Kidney epithelial cell (primary cell): ENCODE data around the gene VAT1L. TPM values are rescaled to one million over a fixed set of nuclear protein-coding genes. Genes with fewer than 3 reads are reported as not detected.

Experiments used
- DNase-seq: peaks from one replicate; pipeline ENCODE4 v3.0.0-alpha.2; 2010; ENCODE audit warnings: low read depth
- H3K27me3 ChIP-seq: 2 replicates; pipeline ENCODE4 v1.6.0; 2011; ENCODE audit warnings: low read length; ENCODE audit not compliant: control insufficient read depth, insufficient read depth
- H3K36me3 ChIP-seq: 2 replicates; pipeline ENCODE4 v1.5.1; 2011; ENCODE audit warnings: low read length; ENCODE audit not compliant: control insufficient read depth, insufficient read depth
- H3K4me3 ChIP-seq: 2 replicates; pipeline ENCODE4 v1.5.1; 2011; ENCODE audit warnings: low read depth, mild to moderate bottlenecking, control low read depth, low read length
- total RNA-seq: library from RNA; depleted of rRNA; stranded (reverse); fragments of >200 nt; gene quantifications from 2 replicates; pipeline ENCODE4 v1.2.3, GENCODE V29; 2015
- TF ChIP-seq, protein P1 (sequence below): IDR thresholded peaks from 2 replicates; pipeline ENCODE4 v1.5.1; 2011; ENCODE audit warnings: mild to moderate bottlenecking, moderate library complexity, low read length, control low read depth, inconsistent platforms; ENCODE audit not compliant: insufficient read depth, poor library complexity, severe bottlenecking

The VAT1L gene
- total RNA-seq, 1 donor from 2014 or later: 0.29 TPM

DNA sequence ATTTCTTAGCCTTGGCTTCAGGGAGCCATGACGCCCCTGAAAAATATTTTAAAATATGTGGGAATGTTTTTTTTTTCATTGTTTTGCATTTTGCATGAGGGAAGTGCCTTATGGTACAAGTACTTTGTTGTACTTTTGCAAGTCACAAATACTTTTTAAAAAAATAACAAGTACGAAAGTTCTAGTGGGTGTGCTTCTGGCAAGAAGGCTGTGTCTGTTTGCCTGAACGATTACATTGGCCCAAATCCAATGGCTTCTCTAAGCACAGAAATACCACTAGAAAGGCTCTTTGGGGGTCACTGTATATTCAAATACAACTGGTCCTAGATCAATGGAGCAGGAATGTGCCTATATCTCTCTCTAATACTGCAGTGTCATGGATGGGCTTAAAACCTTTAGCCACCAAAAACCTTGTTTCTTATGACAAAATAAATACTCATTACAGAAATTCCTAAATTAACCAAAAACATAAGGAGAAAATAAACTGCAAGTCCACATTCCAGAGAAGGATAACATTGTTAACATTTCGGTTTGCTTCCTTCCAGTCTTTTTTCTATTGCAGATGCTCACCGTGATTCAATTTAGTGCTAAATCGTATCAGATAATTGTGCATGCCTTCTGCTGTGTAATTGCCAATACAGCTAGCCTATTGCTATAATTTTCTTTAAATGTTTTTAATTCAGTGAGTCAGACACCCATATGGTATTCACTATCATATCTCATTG lies 97.4 kb downstream of the VAT1L start:
- no peaks in the 10 kb centered on the region for H3K27me3 ChIP-seq
- no peak overlapping the region for H3K4me3 ChIP-seq
- TF ChIP-seq, protein P1, sequence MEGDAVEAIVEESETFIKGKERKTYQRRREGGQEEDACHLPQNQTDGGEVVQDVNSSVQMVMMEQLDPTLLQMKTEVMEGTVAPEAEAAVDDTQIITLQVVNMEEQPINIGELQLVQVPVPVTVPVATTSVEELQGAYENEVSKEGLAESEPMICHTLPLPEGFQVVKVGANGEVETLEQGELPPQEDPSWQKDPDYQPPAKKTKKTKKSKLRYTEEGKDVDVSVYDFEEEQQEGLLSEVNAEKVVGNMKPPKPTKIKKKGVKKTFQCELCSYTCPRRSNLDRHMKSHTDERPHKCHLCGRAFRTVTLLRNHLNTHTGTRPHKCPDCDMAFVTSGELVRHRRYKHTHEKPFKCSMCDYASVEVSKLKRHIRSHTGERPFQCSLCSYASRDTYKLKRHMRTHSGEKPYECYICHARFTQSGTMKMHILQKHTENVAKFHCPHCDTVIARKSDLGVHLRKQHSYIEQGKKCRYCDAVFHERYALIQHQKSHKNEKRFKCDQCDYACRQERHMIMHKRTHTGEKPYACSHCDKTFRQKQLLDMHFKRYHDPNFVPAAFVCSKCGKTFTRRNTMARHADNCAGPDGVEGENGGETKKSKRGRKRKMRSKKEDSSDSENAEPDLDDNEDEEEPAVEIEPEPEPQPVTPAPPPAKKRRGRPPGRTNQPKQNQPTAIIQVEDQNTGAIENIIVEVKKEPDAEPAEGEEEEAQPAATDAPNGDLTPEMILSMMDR: no peak
- DNase-seq: no peak
- no peaks in the 10 kb centered on the region for H3K36me3 ChIP-seq

DNA sequence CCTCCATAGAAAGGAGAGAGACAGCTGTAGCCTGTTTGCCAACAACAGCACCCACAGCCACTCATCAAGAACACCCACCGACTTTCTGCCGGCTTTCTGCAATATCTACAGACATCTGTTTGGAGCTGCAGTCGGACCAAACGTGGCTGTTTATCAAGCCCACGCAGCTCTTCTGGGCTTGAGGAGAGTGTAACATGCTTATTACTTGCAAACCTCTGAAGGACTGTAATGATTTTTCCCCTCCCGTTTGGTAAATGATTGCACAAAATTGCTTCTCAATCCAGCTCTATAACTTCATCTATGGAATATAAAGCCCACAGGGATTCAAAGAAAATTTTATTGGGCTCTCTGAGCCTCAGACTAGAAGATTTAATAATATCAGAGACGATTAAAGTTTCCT lies 100.5 kb downstream of the VAT1L start:
- no peak for DNase-seq
- Histone ChIP-seq H3K27me3 (no peaks in the 10 kb centered on the region), H3K36me3 (no peaks in the 10 kb centered on the region), H3K4me3 (no peak overlapping the region)
- TF ChIP-seq, protein P1: no peak

DNA sequence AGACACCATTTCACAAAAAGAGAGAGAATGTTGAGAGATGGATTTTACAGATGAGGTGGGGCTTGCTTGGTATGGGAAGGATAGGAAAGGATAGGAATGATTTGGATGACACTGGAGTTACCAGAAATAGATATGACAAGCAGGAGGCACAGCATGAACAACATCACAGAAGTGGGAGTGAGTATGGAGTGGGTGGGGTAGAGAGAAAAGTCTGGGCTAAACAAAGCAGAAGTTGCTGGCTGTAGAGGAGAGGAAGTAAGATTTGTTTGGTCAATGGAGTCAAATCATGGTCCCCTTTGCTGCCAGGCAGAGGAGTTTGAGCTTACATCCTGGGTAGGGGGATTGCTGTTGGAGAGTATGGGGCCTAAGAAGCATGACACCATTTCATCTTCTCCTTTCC lies 101.7 kb downstream of the VAT1L start:
- Histone ChIP-seq H3K4me3 (no peak overlapping the region), H3K36me3 (no peaks in the 10 kb centered on the region), H3K27me3 (no peaks in the 10 kb centered on the region)
- TF ChIP-seq, protein P1: no peak
- no peak for DNase-seq

DNA sequence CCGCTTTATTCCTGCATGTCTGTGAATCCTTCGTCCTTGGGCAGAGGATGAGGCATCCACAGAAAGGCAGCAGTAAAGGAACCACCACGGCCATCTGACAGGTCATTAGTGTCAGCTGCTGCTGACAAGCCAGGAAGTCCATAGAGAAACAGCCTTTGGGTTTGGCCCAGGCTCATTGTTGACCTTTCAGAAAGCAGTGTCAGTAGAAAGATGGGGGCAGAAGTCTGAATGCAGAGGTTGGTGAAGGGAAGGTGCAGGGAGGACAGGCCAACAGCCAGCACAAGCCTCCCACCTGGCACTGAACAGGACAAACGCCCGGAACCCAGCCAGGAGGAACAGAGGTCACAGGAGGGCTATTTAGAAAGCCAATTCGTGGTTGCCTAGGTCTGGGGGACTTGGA lies 105.8 kb downstream of the VAT1L start:
- TF ChIP-seq, protein P1: no peak
- H3K27me3 ChIP-seq: no peaks in the 10 kb centered on the region
- DNase-seq: no peak
- no peaks in the 10 kb centered on the region for H3K36me3 ChIP-seq
- H3K4me3 ChIP-seq: no peak overlapping the region

DNA sequence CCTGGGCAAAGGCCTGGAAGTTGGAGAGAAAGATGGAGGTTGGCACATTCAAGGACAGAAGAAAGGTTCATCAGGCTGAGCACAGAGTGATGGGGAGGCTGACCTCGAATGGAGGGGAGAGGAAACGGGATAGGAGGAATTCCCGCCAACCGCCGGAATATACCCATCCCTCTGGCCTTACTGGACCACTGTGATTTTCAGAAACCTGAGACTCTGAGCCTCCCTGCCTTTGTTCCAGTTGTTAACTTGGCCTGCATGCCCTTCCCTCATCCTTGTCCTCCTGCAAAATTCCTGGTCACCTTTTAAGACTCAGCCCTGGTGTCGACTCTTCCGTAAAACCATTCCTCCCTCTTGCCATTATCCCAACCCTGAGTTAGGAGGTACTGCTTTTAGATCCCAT lies 107.6 kb downstream of the VAT1L start:
- Histone ChIP-seq H3K4me3 (no peak overlapping the region), H3K36me3 (no peaks in the 10 kb centered on the region), H3K27me3 (no peaks in the 10 kb centered on the region)
- TF ChIP-seq, protein P1: no peak
- DNase-seq: no peak
